Mesothelial cell of epicardium (in vitro differentiated cells): Measurements from ENCODE around the gene CNKSR3. TPM values are rescaled to one million over a fixed set of nuclear protein-coding genes. Genes with fewer than 3 reads are reported as not detected.
A peak's percentile ranks its signal among the peaks of the same experiment; 100 is the strongest.

ENCODE experiments used
- DNase-seq, 2 experiments: peaks; one replicate each; pipeline ENCODE4 v3.0.0; 2021; ENCODE audit warnings: low spot score in 2 of 2; ENCODE audit not compliant: unreplicated experiment in 2 of 2
- H3K27ac Mint-ChIP-seq: 2 replicates; pipeline ENCODE4 v1.8.0; 2021; ENCODE audit warnings: mixed read lengths
- H3K27me3 Mint-ChIP-seq: 2 replicates; pipeline ENCODE4 v1.8.0; 2021; ENCODE audit warnings: low read depth, mixed read lengths
- H3K36me3 Mint-ChIP-seq: 2 replicates; pipeline ENCODE4 v1.8.0; 2021; ENCODE audit warnings: mixed read lengths
- H3K4me1 Mint-ChIP-seq: 2 replicates; pipeline ENCODE4 v1.8.0; 2021; ENCODE audit warnings: mixed read lengths
- H3K4me3 Mint-ChIP-seq: 2 replicates; pipeline ENCODE4 v1.8.0; 2021; ENCODE audit warnings: mild to moderate bottlenecking, moderate library complexity, mixed read lengths
- H3K9me3 Mint-ChIP-seq: 2 replicates; pipeline ENCODE4 v1.8.0; 2021; ENCODE audit warnings: mixed read lengths
- CTCF ChIP-seq: fragments of 200-600 bp; sonication (generic); IDR thresholded peaks from one replicate; pipeline ENCODE4 v1.5.0; 2021; ENCODE audit warnings: antibody characterized with exemption; ENCODE audit not compliant: unreplicated experiment
- total RNA-seq: library from RNA; stranded (reverse); gene quantifications from 3 replicates; pipeline ENCODE4 v1.2.1, GENCODE V29; 2021

CNKSR3 gene
- total RNA-seq, 1 donor from 2014 or later, result 13.4 TPM

GRCh38 chr6:154474648-154475428, 35.6 kb downstream of the CNKSR3 start:
- Mint-ChIP-seq H3K36me3 (peaks cover 8% of the 10 kb centered on the region), H3K4me1 (peaks cover 52% of the 10 kb centered on the region), H3K27me3 (no peaks in the 10 kb centered on the region), H3K27ac (peak overlapping the region; percentile 30), H3K4me3 (no peak overlapping the region), H3K9me3 (peaks cover 6% of the 10 kb centered on the region)
- no peak for DNase-seq
- no peak for TF ChIP-seq CTCF

- H3K36me3 Mint-ChIP-seq, result peaks cover 8% of the 10 kb centered on the region
- no peaks in the 10 kb centered on the region for H3K27me3 Mint-ChIP-seq
- no peak for DNase-seq
- peaks cover 37% of the 10 kb centered on the region for H3K4me1 Mint-ChIP-seq
- TF ChIP-seq CTCF, result no peak
- peaks cover 6% of the 10 kb centered on the region for H3K9me3 Mint-ChIP-seq
- H3K27ac Mint-ChIP-seq, result peak overlapping the region; percentile 67
- H3K4me3 Mint-ChIP-seq, result no peak overlapping the region
Measured at GRCh38 chr6:154473324-154473723, 37.2 kb downstream of the CNKSR3 start.

- no peak overlapping the region for H3K4me3 Mint-ChIP-seq
- no peak for TF ChIP-seq CTCF
- peak overlapping the region; percentile 82 for H3K27ac Mint-ChIP-seq
- peaks cover 8% of the 10 kb centered on the region for H3K36me3 Mint-ChIP-seq
- no peaks in the 10 kb centered on the region for H3K27me3 Mint-ChIP-seq
- DNase-seq, result no peak
- peaks cover 6% of the 10 kb centered on the region for H3K9me3 Mint-ChIP-seq
- H3K4me1 Mint-ChIP-seq, result peaks cover 29% of the 10 kb centered on the region
Measured at GRCh38 chr6:154471609-154472362, 38.7 kb downstream of the CNKSR3 start.

- peaks cover 24% of the 10 kb centered on the region for H3K4me1 Mint-ChIP-seq
- H3K9me3 Mint-ChIP-seq, result peaks cover 6% of the 10 kb centered on the region
- H3K27me3 Mint-ChIP-seq, result no peaks in the 10 kb centered on the region
- no peak for DNase-seq
- no peak overlapping the region for H3K4me3 Mint-ChIP-seq
- TF ChIP-seq CTCF, result no peak
- H3K36me3 Mint-ChIP-seq, result peaks cover 6% of the 10 kb centered on the region
- no peak overlapping the region for H3K27ac Mint-ChIP-seq
Measured at GRCh38 chr6:154469306-154469935, 41.1 kb downstream of the CNKSR3 start.

GRCh38 chr6:154468760-154469159, 41.7 kb downstream of the CNKSR3 start:
- TF ChIP-seq CTCF, result no peak
- no peak overlapping the region for H3K4me3 Mint-ChIP-seq
- DNase-seq, result no peak
- H3K27me3 Mint-ChIP-seq, result no peaks in the 10 kb centered on the region
- peaks cover 6% of the 10 kb centered on the region for H3K9me3 Mint-ChIP-seq
- H3K27ac Mint-ChIP-seq, result no peak overlapping the region
- peaks cover 23% of the 10 kb centered on the region for H3K4me1 Mint-ChIP-seq
- peaks cover 6% of the 10 kb centered on the region for H3K36me3 Mint-ChIP-seq
